22Rv1 (cell line): ENCODE data around the gene CLEC7A.

Experiments used
- ZFX ChIP-seq: fragments of 450-650 bp; IDR thresholded peaks from 2 replicates; pipeline ENCODE4 v1.6.1; 2017; ENCODE audit warnings: antibody characterized with exemption, borderline replicate concordance
- TF ChIP-seq, protein P1 (sequence below): fragments of 450-650 bp; IDR thresholded peaks from 2 replicates; pipeline ENCODE4 v1.5.1; 2017; ENCODE audit warnings: mild to moderate bottlenecking

GRCh38 chr12:10115890-10116289 is 14.1 kb downstream of the CLEC7A start:
- TF ChIP-seq, protein P1, sequence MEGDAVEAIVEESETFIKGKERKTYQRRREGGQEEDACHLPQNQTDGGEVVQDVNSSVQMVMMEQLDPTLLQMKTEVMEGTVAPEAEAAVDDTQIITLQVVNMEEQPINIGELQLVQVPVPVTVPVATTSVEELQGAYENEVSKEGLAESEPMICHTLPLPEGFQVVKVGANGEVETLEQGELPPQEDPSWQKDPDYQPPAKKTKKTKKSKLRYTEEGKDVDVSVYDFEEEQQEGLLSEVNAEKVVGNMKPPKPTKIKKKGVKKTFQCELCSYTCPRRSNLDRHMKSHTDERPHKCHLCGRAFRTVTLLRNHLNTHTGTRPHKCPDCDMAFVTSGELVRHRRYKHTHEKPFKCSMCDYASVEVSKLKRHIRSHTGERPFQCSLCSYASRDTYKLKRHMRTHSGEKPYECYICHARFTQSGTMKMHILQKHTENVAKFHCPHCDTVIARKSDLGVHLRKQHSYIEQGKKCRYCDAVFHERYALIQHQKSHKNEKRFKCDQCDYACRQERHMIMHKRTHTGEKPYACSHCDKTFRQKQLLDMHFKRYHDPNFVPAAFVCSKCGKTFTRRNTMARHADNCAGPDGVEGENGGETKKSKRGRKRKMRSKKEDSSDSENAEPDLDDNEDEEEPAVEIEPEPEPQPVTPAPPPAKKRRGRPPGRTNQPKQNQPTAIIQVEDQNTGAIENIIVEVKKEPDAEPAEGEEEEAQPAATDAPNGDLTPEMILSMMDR: no peak
- no peak for TF ChIP-seq ZFX
